DOHH2 (cell line): ENCODE measurements around the gene TBC1D25.
"Not testable (repeated sequence)": the region's sequence is repeated elsewhere in the genome, so short reads cannot be mapped to it uniquely, and the experiment has no call there.

ENCODE experiments used
- H3F3A ChIP-seq: fragments of 200-600 bp; sonication (generic), shearing (Covaris generic); 2 replicates; pipeline ENCODE4 v1.6.0; 2016; ENCODE audit warnings: antibody characterized with exemption, mild to moderate bottlenecking; ENCODE audit not compliant: control insufficient read depth, insufficient read depth
- H3K27ac ChIP-seq: fragments of 200-600 bp; sonication (generic); 2 replicates; pipeline ENCODE4 v1.5.1; 2014; ENCODE audit warnings: low read depth, mild to moderate bottlenecking, low read length, moderate library complexity
- H3K27me3 ChIP-seq: fragments of 200-600 bp; sonication (generic); 2 replicates; pipeline ENCODE4 v1.6.1; 2014; ENCODE audit warnings: mild to moderate bottlenecking, low read length, mixed read lengths; ENCODE audit not compliant: control insufficient read depth
- H3K36me3 ChIP-seq: fragments of 200-600 bp; sonication (generic); 2 replicates; pipeline ENCODE4 v1.6.1; 2014; ENCODE audit warnings: mild to moderate bottlenecking, low read length, moderate library complexity, mixed read lengths; ENCODE audit not compliant: control insufficient read depth
- H3K4me1 ChIP-seq: fragments of 200-600 bp; sonication (generic); 2 replicates; pipeline ENCODE4 v1.6.1; 2014; ENCODE audit warnings: mild to moderate bottlenecking, low read length, mixed read lengths; ENCODE audit not compliant: control insufficient read depth
- H3K4me2 ChIP-seq: fragments of 200-600 bp; sonication (generic); 2 replicates; pipeline ENCODE4 v1.6.0; 2014; ENCODE audit warnings: mild to moderate bottlenecking, low read length, moderate library complexity
- H3K4me3 ChIP-seq: fragments of 200-600 bp; sonication (generic); 2 replicates; pipeline ENCODE4 v1.5.1; 2014; ENCODE audit warnings: mild to moderate bottlenecking, low read length, mixed read lengths
- H3K79me2 ChIP-seq: fragments of 200-600 bp; sonication (generic); 2 replicates; pipeline ENCODE4 v1.6.1; 2014; ENCODE audit warnings: mild to moderate bottlenecking, low read length, mixed read lengths; ENCODE audit not compliant: control insufficient read depth
- H3K9me2 ChIP-seq: fragments of 200-600 bp; sonication (generic); replicated peaks from 2 replicates; pipeline ENCODE4 v1.6.1; 2014; ENCODE audit warnings: mild to moderate bottlenecking, low read length, mixed read lengths; ENCODE audit not compliant: control insufficient read depth
- H3K9me3 ChIP-seq: fragments of 200-600 bp; sonication (generic); 2 replicates; pipeline ENCODE4 v1.6.1; 2014; ENCODE audit warnings: antibody characterized with exemption, low read length, mixed read lengths; ENCODE audit not compliant: control insufficient read depth, insufficient read depth
- H4K20me1 ChIP-seq: fragments of 200-600 bp; sonication (generic); 2 replicates; pipeline ENCODE4 v1.6.0; 2014; ENCODE audit warnings: low read depth, mild to moderate bottlenecking, antibody characterized with exemption, low read length, moderate library complexity; ENCODE audit not compliant: control insufficient read depth, insufficient read depth
- EZH2phosphoT487 ChIP-seq: fragments of 200-600 bp; sonication (generic); IDR thresholded peaks from 2 replicates; pipeline ENCODE4 v1.6.1; 2017; ENCODE audit warnings: borderline replicate concordance, mild to moderate bottlenecking, antibody characterized with exemption, low read length, moderate library complexity, mixed read lengths
- TF ChIP-seq, protein P1 (sequence below): fragments of 200-600 bp; sonication (generic); IDR thresholded peaks from one replicate; pipeline ENCODE4 v1.5.1; 2014; ENCODE audit warnings: antibody characterized with exemption, mild to moderate bottlenecking, low read depth, low read length; ENCODE audit not compliant: poor library complexity, severe bottlenecking

Gene TBC1D25

DNA sequence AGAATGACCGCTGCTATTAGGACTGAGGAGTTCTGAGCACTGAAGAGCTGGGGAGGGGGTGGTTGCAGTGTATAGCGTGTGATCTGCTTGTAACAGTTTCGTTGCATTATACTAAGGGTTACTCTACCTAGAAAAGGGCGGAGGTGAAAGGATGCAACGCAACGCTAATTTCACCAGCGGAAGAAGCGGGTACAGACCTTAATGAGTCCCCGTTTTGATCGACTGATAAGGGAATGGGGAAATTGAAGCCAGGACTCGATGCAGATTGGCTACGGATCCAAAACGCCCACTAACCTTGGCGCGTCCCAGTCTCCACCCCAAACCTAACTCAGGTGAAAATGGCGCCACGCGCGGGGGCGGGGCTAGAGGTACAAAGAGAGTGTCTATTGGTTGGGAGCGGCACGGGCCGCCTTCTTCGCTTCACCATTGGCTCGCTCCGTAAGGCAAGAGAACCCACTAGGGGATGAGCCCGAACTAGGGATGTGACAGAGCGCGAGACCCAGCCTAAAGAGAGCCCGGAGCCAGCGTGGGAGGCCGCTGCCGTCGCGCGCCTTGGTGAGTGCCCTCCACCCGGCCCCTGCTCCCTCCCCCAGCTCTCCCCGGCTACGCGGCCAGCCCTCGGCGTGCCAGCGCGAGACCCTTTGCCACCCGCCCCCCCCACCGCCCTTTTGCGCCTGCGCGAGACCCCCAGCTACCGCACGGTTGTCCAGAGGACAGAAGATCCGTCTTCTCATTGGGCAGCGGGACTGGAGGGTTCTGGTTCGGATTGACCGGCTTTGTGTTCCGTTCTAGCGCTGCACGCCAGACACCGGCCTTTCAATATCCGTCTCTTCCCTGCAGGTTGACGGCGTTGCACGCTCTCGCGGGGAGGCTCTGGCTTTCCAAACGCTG lies 17.9 kb upstream of the TBC1D25 start, which contains the start of gene EBP:
Gene EBP, plus strand, starts transcription at position 456 of the 891 bp plus-strand sequence. CDS start 1,964 bp downstream, outside the sequence.
- no peaks in the 10 kb centered on the region for H4K20me1 ChIP-seq
- H3K9me2 ChIP-seq: no peaks in the 10 kb centered on the region
- H3K9me3 ChIP-seq: no peaks in the 10 kb centered on the region
- H3K4me3 ChIP-seq: peak within 1 kb of the TSS; percentile 92
- no peaks in the 10 kb centered on the region; the same call in 1 of the 2 replicates for H3F3A ChIP-seq
- TF ChIP-seq EZH2phosphoT487: no peak
- TF ChIP-seq, protein P1, sequence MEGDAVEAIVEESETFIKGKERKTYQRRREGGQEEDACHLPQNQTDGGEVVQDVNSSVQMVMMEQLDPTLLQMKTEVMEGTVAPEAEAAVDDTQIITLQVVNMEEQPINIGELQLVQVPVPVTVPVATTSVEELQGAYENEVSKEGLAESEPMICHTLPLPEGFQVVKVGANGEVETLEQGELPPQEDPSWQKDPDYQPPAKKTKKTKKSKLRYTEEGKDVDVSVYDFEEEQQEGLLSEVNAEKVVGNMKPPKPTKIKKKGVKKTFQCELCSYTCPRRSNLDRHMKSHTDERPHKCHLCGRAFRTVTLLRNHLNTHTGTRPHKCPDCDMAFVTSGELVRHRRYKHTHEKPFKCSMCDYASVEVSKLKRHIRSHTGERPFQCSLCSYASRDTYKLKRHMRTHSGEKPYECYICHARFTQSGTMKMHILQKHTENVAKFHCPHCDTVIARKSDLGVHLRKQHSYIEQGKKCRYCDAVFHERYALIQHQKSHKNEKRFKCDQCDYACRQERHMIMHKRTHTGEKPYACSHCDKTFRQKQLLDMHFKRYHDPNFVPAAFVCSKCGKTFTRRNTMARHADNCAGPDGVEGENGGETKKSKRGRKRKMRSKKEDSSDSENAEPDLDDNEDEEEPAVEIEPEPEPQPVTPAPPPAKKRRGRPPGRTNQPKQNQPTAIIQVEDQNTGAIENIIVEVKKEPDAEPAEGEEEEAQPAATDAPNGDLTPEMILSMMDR: no peak
- no peaks in the 10 kb centered on the region for H3K27me3 ChIP-seq
- H3K4me1 ChIP-seq: peaks cover 42% of the 10 kb centered on the region
- H3K36me3 ChIP-seq: peaks cover 30% of the 10 kb centered on the region
- H3K79me2 ChIP-seq: peaks cover 33% of the 10 kb centered on the region
- H3K4me2 ChIP-seq: peak within 1 kb of the TSS; percentile 79
- H3K27ac ChIP-seq: peak within 1 kb of the TSS; percentile 74

- peak overlapping the region; percentile 74 for H3K27ac ChIP-seq
- peaks cover 37% of the 10 kb centered on the region for H3K36me3 ChIP-seq
- no peaks in the 10 kb centered on the region for H4K20me1 ChIP-seq
- peaks cover 42% of the 10 kb centered on the region for H3K4me1 ChIP-seq
- H3K79me2 ChIP-seq: peaks cover 33% of the 10 kb centered on the region
- H3K9me3 ChIP-seq: no peaks in the 10 kb centered on the region
- no peaks in the 10 kb centered on the region; the same call in 1 of the 2 replicates for H3F3A ChIP-seq
- H3K9me2 ChIP-seq: no peaks in the 10 kb centered on the region
- peak overlapping the region; percentile 92 for H3K4me3 ChIP-seq
- no peaks in the 10 kb centered on the region for H3K27me3 ChIP-seq
- peak overlapping the region; percentile 79 for H3K4me2 ChIP-seq
- TF ChIP-seq, protein P1: no peak
These were observed 17.2 kb upstream of the TBC1D25 start for GRCh38 chrX:48522291-48522690.

- Histone ChIP-seq H3K4me1 (peaks cover 38% of the 10 kb centered on the region), H3K27ac (no peak overlapping the region), H3K4me2 (peak overlapping the region; percentile 79), H3K9me2 (no peaks in the 10 kb centered on the region), H3K27me3 (no peaks in the 10 kb centered on the region), H3F3A (no peaks in the 10 kb centered on the region; the same call in 1 of the 2 replicates), H3K36me3 (peaks cover 51% of the 10 kb centered on the region), H3K9me3 (no peaks in the 10 kb centered on the region), H3K4me3 (peak overlapping the region; percentile 92), H4K20me1 (no peaks in the 10 kb centered on the region), H3K79me2 (peaks cover 33% of the 10 kb centered on the region)
- TF ChIP-seq EZH2phosphoT487: no peak
- TF ChIP-seq, protein P1: no peak
These were observed 15.8 kb upstream of the TBC1D25 start for GRCh38 chrX:48523682-48524081.

DNA sequence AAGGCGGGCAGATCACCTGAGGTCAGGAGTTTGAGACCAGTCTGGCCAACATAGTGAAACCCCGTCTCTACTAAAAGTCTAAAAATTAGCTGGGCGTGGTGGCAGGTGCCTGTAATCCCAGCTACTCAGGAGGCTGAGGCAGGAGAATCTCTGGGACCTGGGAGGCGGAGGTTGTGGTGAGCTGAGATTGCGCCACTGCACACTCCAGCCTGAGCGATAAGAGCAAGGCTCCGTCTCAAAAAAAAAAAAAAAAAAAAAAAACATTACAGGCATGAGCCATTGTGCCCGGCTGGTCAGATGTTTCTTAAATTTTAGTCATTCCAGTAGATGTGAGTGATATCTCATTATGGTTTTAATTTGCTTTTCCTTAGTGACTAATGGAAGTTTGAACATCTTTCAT lies 13.7 kb upstream of the TBC1D25 start:
- not testable (repeated sequence) for H3K9me2 ChIP-seq, H3K9me3 ChIP-seq, H3K4me2 ChIP-seq, H3F3A ChIP-seq, H3K4me3 ChIP-seq, H3K27me3 ChIP-seq, H3K27ac ChIP-seq, H4K20me1 ChIP-seq
- H3K36me3 ChIP-seq: peaks cover 53% of the 10 kb centered on the region
- peaks cover 33% of the 10 kb centered on the region for H3K79me2 ChIP-seq
- peaks cover 16% of the 10 kb centered on the region for H3K4me1 ChIP-seq
